GM21619 (cell line): Measurements from ENCODE around the gene RFTN1.

Experiments
- ATAC-seq: cut with Tn5 transposase; IDR thresholded peaks from one replicate; pipeline ENCODE4 v1.9.1; 2021; ENCODE audit not compliant: unreplicated experiment

Gene RFTN1

DNA sequence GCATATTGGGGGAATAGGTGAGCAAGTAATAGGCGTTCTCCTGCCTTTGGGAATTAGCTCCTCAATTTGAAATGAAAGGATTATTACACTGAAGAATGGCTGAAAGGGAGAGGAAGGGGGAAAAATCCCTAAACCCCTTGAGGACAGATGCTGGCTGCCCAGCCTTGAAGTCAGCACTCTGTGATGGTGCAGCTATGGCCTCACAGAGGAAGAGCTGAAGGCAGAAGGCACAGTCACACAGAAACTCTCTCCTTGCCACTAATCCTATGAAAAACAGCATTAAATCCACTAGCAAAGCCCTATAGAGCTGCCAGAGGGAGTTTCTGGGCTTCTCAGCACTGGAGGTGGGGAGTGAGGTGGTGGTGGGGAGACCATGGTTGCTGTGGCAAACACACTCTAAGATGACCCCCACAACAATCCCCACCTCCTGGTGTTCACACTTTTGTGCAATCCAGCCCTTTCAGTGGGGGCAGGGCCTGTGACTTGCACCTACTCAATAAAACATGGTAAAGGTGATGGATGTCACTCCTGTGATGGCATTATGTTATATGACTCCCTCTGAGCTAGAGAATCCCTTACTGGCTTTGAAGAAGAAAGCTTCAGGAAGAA is 101.2 kb downstream of the RFTN1 start:
- ATAC-seq: no peak

DNA sequence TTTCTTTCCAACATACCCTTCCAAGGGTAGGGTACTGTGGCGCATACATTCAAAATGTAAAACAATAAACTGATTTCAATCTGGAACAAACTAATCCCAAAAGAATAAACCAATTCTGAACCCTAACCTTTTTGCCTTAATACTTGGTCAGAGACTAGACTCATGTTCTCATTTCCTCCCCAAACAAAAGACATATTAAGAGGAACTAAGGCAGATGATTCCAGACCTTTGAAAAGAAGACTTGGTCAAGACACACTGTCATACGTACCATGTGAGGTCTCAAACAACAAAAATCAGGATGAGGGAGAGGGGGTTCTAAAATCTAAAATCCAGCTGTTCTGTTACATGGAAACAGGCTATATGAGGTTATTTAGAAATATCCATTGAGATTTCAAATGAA is 102.1 kb downstream of the RFTN1 start:
- ATAC-seq: no peak

DNA sequence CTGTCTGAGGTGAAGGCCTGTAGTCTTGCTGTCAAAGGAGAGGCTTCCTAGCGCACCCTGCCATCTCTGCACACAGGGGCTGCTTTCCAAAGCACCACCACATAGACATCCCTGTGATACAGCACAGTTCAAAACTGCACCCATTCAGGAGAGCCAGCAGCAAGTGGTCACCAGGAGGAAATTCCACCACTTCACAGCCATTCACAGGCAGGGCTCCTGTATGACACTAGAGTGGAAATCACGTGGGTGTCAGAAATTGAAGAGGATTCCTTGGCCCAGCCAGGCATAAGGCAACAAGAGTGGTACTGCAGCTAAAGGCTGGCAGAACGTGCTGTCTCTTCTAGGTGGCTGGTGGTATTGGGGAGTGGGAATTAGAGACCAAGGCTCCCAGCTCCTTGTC is 102.8 kb downstream of the RFTN1 start:
- no peak for ATAC-seq

DNA sequence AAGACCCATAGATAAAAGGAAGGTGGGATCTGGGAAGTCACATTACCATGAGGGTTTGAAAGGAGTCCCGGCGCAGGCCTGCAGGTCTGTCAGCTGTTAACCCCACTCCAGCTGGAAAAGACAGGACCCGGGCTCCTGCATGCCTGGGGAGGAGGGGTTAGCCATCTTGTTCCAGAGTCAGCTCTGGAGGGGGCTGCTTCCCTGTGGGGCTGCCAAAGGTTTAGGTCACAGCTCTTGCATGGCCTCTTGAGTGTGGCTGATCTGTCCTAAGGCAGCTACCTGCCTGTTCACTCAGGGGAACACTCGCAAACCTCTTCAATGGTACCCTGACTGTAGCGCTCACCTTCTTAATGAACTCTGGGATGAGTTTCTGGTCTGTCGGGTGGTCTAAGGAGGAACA is 104.5 kb downstream of the RFTN1 start:
- no peak for ATAC-seq

DNA sequence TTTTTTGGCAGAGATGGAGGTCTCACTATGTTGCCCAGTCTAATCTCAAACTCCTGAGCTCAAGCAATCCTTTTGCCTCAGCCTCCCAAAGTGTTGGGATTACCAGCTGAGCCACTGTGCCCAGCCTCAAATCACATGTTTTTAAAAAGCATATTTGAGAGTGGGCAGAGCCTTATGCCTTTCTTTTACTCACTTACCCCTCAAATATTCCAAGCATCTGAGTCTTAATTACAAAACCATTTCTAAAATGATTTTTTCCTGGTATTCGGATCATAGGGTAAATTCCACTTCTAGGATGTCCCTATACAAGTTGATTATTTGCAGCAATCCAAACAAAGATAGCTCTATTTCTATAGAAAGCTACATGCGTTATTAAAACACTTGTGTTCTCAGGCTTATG is 106.1 kb downstream of the RFTN1 start:
- ATAC-seq: no peak

DNA sequence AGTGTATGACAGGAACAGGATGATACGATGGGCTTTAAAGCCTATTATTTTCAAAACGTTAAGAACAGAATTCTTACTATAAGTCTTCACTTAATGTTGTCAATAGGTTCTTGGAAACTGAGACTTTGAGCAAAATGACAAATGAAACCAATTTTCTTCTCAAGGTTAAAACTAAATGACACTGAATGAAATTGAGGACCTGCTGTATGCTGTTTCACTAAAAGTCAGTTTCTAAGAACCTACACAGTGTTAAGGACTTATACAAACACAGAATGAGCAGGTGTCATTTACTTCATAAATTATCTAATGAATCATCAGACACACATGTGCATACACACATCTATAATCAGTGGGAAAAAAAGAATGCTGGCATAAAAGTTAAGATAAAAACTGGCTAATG is 106.9 kb downstream of the RFTN1 start:
- peak; percentile 60 for ATAC-seq

DNA sequence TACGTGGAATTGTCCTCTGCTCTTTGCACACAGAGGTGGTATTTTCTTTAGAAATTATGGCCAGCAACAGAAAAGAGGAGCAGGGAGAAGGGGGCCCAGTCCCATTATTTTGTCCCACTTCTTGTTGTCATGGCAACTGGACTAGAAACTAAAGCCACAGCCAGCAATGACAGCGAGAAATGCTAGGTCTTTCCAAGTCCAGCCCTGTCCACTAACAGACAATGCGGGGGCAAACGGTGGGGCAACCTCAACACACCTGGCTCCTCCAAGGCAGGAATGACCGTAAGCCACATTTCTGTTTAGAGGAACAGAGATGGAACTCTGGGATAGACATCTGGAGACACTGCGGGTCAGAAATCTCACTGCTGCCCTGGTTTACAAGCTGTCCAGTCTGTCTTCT is 107.3 kb downstream of the RFTN1 start:
- no peak for ATAC-seq

DNA sequence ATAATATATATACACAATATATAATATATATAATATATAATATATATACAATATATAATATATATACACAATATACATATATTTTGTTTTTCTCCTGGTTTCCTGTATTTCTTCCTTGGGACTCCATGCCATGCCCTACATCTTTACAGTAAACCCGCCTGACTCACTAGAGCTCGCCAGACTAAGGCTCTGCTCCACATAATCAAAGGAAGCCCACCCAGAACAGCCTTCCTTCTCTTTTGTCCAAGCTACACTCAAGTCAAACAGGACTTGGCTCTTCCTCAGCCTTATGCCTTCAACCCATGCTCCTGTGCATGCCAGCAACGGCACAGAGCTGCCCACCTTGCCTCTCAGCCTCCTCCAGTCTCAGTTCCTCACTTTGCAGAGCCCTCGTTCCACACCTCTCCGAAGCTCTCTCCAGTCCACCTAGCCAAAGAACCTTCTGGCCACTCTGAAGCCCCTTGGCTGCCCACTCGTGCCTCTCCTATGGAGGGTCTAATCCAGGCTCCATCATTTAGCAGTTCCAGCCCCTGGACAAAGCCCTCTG is 109.1 kb downstream of the RFTN1 start:
- ATAC-seq: no peak

DNA sequence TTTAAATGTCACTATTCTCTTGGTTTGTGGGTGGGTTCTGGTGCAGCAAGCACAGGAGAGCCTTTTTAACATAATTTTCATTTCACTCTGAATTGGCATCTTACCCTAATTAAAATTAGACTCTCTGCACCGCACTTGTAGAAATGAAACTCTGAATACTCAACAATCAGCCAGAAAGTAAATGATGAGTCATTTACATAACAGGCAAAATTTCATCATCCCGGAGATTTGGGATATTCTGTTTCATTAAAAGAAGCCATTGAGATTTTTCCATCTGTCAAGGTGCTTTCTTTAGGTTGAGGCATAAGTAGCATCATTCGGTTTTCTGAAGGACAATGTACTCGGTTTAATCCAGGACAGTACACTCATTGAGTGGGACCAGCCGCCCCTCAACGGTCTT is 111.0 kb downstream of the RFTN1 start:
- no peak for ATAC-seq

DNA sequence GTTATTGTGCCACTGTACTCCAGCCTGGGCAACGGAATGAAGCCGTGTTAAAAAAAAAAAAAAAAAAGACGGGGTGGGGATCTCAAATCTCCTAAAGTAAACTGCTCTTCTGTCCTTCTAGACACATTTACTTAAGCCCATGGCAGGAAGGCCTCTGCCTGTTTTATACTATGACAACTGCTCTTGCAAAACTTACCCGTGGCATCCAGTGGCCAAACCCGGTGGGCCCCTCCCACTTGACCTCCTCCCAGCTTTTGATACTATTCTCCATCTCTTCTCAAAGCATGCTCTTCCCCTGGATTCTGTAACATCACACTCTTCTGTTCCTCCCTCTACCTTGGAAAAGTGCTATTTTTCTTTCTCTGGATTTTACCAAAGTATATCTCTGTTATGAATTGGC is 112.2 kb downstream of the RFTN1 start:
- ATAC-seq: no peak

DNA sequence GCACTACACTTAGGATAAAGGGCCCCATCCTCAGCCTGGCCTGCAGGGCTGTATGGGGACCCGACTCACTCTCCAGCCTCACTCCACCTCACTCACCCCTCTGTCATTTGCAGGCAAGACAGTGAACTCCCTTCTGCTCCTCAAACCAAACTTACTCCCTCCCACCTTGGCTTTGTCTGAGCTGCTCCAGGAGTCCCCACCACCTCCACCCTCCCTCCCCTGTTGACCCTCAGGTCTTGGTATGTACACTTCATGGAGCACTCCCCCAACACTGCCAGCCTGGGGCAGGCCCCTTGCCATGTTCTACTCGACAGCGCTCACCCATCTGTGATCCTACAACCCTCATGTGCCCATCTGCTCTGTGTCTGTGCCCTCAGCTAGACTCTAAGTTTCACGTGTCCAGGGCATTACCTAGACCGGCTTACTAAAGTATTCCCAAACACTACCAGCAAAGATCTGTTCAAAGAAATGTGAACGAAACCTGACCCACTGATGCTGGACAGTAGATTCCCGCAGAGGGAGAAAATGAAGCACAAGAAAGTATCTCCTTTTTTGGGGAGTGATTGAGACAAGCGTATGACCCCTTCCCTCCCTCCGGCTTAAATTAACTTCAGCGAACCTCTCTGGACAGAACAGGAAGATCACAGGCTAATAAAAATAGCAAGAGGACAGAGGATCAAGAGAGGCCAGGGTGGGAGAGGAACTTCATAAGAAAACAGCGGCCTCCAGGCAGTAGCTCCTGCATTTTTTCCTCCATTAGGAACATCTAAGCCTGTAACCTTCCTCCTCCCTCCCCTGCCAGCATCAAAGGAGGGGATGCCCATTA is 113.2 kb downstream of the RFTN1 start:
- no peak for ATAC-seq

DNA sequence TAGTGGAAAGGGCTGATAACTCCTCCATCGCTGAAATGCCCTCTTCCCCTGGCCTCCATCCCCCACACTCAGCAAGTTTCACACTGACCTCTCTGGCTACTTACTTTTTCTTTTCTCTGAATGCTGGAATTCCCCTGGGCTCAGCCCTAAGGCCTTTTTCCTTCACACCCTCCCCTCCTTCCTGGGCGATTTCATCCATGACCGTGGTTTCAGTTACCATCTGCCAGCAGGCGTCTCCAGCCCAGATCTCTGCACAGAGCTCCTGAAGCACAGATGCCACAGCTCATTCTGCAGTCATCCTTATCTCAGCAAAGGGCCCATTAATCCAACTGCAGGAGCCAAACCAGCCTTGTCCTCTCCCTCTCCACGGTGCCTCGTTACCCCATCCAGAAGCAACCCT is 114.0 kb downstream of the RFTN1 start:
- no peak for ATAC-seq

DNA sequence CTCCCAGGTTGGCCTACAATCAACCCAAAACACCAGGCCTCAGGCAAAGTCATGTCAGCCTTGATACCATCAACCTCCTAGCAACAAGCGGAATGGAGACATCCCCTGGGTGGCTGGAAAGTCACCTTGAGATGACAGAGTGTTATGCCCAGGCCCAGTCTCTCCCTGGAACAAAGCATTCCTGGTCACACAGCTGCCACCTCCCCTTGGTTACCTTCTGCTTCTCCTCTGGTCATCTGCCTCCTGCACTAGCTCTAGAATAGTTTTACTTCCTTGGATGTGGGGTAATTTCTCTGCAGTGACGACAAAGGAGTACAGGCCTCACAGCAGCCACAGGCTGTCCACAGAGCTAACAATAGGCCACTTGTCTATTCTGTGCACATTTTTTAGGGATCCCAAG is 114.9 kb downstream of the RFTN1 start:
- no peak for ATAC-seq

DNA sequence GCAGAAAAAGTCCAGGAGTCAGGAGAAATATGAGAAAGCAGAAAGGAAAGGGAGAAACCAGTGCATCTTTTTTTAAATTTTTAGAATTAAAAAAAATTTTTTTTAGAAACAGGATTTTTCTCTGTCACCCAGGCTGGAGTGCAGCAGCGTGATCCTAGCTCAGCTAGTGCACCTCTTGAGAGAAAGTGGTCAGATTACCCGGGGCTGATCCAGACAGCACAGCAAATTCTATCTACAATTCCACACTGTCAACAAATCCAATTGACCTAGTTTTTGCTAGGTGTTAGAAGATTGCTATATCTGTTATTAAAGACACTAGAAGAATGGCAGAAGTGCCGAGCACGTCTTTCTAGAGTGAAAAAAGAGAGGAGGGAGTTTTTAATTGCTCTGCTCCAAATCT is 117.3 kb downstream of the RFTN1 start:
- ATAC-seq: no peak

DNA sequence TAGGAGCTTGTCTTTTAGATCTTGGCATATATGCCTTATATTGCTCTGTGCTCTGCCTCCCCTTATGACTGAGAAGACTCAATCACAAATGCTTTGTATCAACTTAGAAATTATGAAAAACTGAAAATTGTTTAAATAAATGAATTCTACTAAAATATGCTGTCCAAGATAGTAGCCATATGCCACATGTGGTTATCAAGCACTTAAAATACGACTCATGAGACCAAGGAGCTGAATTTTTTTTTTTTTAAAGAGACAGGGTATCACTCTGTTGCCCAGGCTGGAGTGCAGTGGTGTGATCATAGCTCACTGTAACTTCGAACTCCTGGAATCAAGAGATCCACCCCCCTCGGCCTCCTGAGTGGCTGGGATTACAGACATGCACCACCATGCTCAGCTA is 118.3 kb downstream of the RFTN1 start:
- ATAC-seq: no peak

DNA sequence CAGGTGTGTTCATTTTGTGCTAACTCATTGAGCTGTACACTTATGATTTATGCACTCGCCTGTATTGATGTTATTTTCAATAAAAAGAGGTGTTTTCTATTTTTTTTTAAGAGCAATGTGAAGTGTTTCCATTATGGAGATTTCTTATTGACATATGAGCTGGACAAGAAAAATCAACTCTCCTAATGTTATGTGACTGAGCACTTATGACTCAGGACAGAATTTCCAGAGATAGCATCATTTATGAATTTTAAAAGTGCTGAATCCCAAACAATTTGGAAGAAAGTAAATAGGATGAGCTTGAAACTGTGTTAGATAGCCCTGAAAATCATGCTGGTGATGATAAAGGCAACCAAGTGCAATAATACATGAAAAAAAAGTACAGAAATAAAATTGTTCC is 118.9 kb downstream of the RFTN1 start:
- no peak for ATAC-seq

DNA sequence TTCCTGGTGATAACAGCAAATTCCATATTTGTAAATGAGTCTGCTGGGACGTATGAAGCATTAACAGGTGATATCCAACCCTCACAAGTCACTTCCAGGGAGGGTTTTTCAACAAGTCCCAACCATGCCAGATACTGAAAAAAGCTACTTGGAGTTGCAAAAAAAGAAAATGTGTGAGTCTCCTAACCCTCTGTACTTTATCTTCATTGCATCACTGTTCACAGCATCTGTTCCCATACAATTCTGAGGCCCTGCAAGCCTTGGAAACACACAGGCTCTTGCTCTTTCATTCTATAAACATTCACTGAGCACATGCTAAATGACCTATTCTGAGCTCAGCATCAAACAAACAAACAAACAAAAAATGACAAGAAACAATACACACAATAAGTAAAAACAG is 120.8 kb downstream of the RFTN1 start:
- no peak for ATAC-seq

DNA sequence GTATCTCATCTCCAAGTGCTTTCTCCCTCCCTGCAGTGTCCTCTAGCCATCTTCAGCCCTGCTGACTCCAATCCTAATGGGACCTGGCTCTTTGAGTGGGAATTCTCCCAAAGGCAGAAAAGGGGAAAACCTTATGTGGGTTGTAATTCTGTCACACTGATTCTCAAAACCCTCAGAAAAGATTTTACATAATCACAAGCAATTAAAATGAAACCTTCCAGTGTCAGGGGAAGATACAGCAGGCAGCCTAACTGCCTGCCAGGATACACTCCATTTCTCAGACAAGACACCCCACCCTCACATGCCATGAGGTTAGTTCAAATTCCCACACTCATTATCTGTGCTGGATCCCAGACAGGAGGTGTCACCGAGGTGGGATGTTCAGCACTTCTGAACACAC is 121.4 kb downstream of the RFTN1 start:
- ATAC-seq: no peak

DNA sequence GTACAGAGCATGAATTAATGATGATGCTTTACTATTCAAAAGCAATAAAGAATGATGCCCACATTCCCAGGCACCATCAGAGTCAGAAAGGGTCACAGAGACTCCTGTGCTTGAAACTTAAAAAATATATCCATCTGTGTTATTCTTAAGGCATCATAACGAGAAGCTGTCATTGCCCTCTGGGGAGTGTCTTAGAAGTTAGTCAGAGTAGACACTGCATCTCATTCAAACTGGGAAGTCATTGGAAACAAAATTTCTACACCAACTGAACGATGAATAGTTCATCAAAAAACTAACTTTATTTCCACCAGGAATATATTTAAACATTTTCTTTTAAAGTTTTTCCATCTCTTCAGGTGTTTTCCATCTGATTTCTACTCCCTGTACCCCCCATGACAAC is 122.9 kb downstream of the RFTN1 start:
- no peak for ATAC-seq

DNA sequence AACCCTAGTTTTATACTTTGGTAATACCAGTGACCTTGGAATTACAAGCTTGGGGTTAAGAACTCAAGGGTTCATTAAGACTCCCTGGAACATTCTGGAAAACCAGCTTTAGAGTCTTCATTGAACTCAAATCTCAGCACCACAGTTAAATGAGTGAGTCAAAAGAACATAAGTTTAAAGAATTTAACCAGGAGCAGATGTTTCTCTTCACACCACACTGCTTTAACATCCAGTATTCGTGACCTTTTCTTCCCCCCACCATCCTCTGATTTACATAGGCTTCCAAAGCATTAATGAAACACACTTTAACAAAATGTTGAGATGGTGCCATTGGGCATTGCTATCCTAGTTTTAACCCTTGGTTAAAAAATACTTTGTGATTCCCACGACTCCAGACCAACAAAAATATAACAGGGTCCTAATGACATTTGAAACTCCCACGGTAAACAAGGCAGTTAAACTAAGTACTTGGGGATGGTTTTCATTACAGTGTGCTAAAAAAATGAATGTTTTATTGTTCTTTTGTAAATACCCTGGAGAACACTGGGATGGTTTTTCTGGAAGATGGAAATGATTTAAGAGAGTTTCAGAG is 124.6 kb downstream of the RFTN1 start:
- ATAC-seq: no peak

DNA sequence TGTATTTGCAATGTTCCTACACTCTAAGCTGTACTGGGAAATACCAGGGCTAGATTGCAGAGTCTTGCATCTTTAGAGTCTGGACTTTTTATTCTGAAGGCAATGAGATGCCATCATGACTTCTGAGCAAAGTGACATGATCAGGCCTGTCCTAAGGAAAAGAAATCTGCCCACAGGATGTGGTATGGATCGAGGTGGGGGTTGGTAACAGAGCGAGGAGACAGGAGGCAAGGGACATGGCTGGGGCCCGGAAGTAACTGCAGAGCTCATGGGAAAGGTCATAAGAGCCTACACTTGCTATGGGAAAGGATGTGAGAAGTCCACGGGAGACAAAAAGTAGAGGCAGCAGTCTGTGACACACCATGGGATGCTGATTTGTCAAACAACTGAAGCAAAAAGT is 126.9 kb downstream of the RFTN1 start:
- no peak for ATAC-seq

DNA sequence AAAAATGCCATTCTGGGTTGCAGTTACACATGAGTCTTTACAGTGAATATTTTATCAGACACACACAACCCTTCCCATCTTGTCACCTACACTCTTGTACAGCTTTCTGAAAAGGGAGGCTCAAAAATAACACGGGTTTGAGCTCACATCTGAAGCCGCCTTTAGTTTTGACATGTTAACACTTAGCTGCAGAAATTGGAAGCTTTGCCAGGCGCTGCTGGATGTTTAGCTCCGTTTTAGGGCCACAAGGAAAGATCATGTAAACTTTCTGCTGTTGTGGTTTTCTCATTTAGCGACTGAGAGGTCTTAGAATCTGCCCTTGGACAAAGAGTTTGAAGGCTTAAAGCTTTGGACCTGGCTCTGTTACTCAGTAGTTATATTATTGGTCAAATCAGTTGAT is 128.3 kb downstream of the RFTN1 start:
- ATAC-seq: no peak
